HepG2 (cell line): ENCODE results near the gene SP110. TPM values are rescaled to one million over a fixed set of nuclear protein-coding genes. Genes with fewer than 3 reads are reported as not detected.
"Not testable (repeated sequence)": the region's sequence is repeated elsewhere in the genome, so short reads cannot be mapped to it uniquely, and the experiment has no call there.

Experiments used
- ATAC-seq: fragments of 200-7000 bp; cut with Tn5 transposase; 3 replicates; pipeline ENCODE4 v1.9.1; 2020; ENCODE audit warnings: mild to moderate bottlenecking, moderate library complexity
- BruUV-seq: library from RNA; stranded (reverse); fragments of 400-500 nt; replicated peaks from 2 replicates; lab custom pipeline; 2021; lab: Mats Ljungman, UMichigan
- CTCF ChIA-PET: fragments of 300-600 bp; formaldehyde crosslinking; extraction: SDS; loops from one replicate; lab custom pipeline; 2021; ENCODE audit warnings: low total read pairs, inconsistent platforms, low intra/inter-chr PET ratio; lab: Yijun Ruan, JAX
- POLR2A ChIA-PET: fragments of 350-600 bp; sonication (Branson Sonifier 250); formaldehyde crosslinking; loops from one replicate; lab custom pipeline; 2020; ENCODE audit warnings: antibody characterized with exemption, inconsistent platforms; lab: Yijun Ruan, JAX
- DNase-seq: peaks from one replicate; pipeline ENCODE4 v3.0.0-alpha.2; 2015; ENCODE audit warnings: low spot score
- FAIRE-seq: peaks from 3 replicates; lab custom pipeline; 2011; peaks lifted over from hg19 to GRCh38; lab: Jason Lieb, UNC
- H2AFZ ChIP-seq: one replicate; pipeline ENCODE4 v1.6.1; 2011; ENCODE audit warnings: low read length, inconsistent platforms
- H3K27ac ChIP-seq: fragments of 300-600 bp; 3 replicates; pipeline ENCODE4 v1.8.0; 2011; ENCODE audit warnings: mixed run types, mild to moderate bottlenecking, mixed read lengths, low read length, inconsistent platforms; ENCODE audit not compliant: insufficient read depth; ENCODE audit errors: extremely low read length
- H3K27me3 ChIP-seq, 2 experiments: fragments of 200-600 bp in 1 of 2; 2 replicates in 1 of 2; 3 replicates in 1 of 2; pipeline versions ENCODE4 v1.6.0 to v1.8.0; 2011; ENCODE audit warnings: low read length in 2 of 2, mild to moderate bottlenecking in 2 of 2, moderate library complexity in 2 of 2, inconsistent platforms in 1 of 2; ENCODE audit not compliant: insufficient read depth in 2 of 2, control insufficient read depth in 1 of 2
- H3K36me3 ChIP-seq, 2 experiments: fragments of 200-600 bp in 1 of 2; replicated peaks in 1 of 2; 2 replicates in 1 of 2; 3 replicates in 1 of 2; pipeline versions ENCODE4 v1.5.1 to v1.8.0; 2011; ENCODE audit warnings: low read length in 2 of 2, inconsistent platforms in 1 of 2; ENCODE audit not compliant: insufficient read depth in 2 of 2, control insufficient read depth in 1 of 2
- H3K4me1 ChIP-seq: 2 replicates; pipeline ENCODE4 v1.5.1; 2012; ENCODE audit warnings: low read length, inconsistent platforms; ENCODE audit not compliant: insufficient read depth
- H3K4me2 ChIP-seq: 2 replicates; pipeline ENCODE4 v1.6.0; 2011; ENCODE audit warnings: low read depth, low read length, inconsistent platforms
- H3K4me3 ChIP-seq, 3 experiments: fragments of 200-600 bp in 1 of 3; sonication (generic), shearing (Covaris generic) in 1 of 3; replicated peaks in 1 of 3; 2 replicates each; pipeline ENCODE4 v1.5.1; 2011 to 2016; ENCODE audit warnings: low read length in 3 of 3, inconsistent platforms in 2 of 3, low read depth in 2 of 3, mild to moderate bottlenecking in 2 of 3, control low read depth in 1 of 3, mixed read lengths in 1 of 3; ENCODE audit not compliant: insufficient read depth in 1 of 3
- H3K79me2 ChIP-seq: one replicate; pipeline ENCODE4 v1.6.1; 2011; ENCODE audit warnings: low read length, inconsistent platforms; ENCODE audit not compliant: insufficient read depth
- H3K9ac ChIP-seq: 2 replicates; pipeline ENCODE4 v1.6.0; 2011; ENCODE audit warnings: mild to moderate bottlenecking, low read depth, low read length, inconsistent platforms; ENCODE audit not compliant: insufficient read depth
- H3K9me3 ChIP-seq: 2 replicates; pipeline ENCODE4 v1.5.1; 2012; ENCODE audit warnings: mild to moderate bottlenecking, low read length
- H4K20me1 ChIP-seq: 2 replicates; pipeline ENCODE4 v1.6.0; 2011; ENCODE audit warnings: inconsistent platforms, mild to moderate bottlenecking, low read length, moderate library complexity; ENCODE audit not compliant: insufficient read depth
- ATF7 ChIP-seq, 2 experiments: fragments of 450-650 bp in 1 of 2; sonication (generic) in 1 of 2; formaldehyde crosslinking in 1 of 2; IDR thresholded peaks; 2 replicates each; pipeline versions ENCODE4 v1.4.0 to v1.6.1; 2016 to 2020; ENCODE audit warnings: antibody characterized with exemption in 1 of 2, mild to moderate bottlenecking in 1 of 2, missing genetic modification reagents in 1 of 2
- CREB1 ChIP-seq, 2 experiments: fragments of 450-650 bp in 1 of 2; IDR thresholded peaks; 2 replicates each; pipeline ENCODE4 v1.6.1; 2016 to 2017; ENCODE audit warnings: control low read depth in 1 of 2, mild to moderate bottlenecking in 1 of 2, missing compliant biosample characterization in 1 of 2, missing genetic modification characterization in 1 of 2
- PHF8 ChIP-seq: sonication (generic); formaldehyde crosslinking; IDR thresholded peaks from 2 replicates; pipeline ENCODE4 v1.5.0; 2020; ENCODE audit warnings: missing genetic modification reagents
- WGBS: methylation state at CpG from one replicate; pipeline ENCODE4 v1.1.6; 2017; ENCODE audit warnings: low lambda C conversion rate; 5-methylcytosine and 5-hydroxymethylcytosine counted together
- in situ Hi-C: cut with HindIII; loops from 2 replicates; pipeline ENCODE4 v1.10.0; 2017; ENCODE audit warnings: low pct_unique_long_range_greater_than_20kb; ENCODE audit not compliant: extremely low pct_ligation_motif_present
- intact Hi-C: fragments of 100-400 bp; cut with micrococcal nuclease; formaldehyde crosslinking; loops from one replicate; pipeline ENCODE4 v1.10.0; 2022; ENCODE audit not compliant: unreplicated experiment
- polyA plus RNA-seq, 8 experiments: library from polyadenylated mRNA; depleted of rRNA in 3 of 8; stranded (reverse) in 7 of 8; unstranded in 1 of 8; fragments of >200 nt; fragmentation: Illumina TruSeq in 4 of 8; extraction: Trizol in 4 of 8; gene quantifications; 2 replicates each; pipeline versions ENCODE4 v1.2.1 to v1.2.3, GENCODE V29; 2011 to 2016; ENCODE audit warnings: low read depth in 4 of 8, missing spikeins in 1 of 8, mixed read lengths in 1 of 8; ENCODE audit not compliant: insufficient read depth in 1 of 8
- total RNA-seq, 5 experiments: library from RNA; depleted of rRNA; stranded (reverse); fragments of >200 nt; fragmentation: Illumina TruSeq; extraction: Trizol; gene quantifications; 2 replicates each; pipeline ENCODE4 v1.2.3, GENCODE V29; 2016; ENCODE audit warnings: low read depth in 1 of 5
- TF ChIP-seq, protein P1 (sequence below): sonication (generic); formaldehyde crosslinking; IDR thresholded peaks from 2 replicates; pipeline ENCODE4 v1.4.0; 2020; ENCODE audit warnings: mild to moderate bottlenecking, missing genetic modification reagents

SP110 gene
- total and polyA plus RNA-seq, 2 of the 13 experiments (the other 11 are each of a cell fraction or from before 2014, with no cell fraction given), result 7.9 to 10.4 TPM

DNA sequence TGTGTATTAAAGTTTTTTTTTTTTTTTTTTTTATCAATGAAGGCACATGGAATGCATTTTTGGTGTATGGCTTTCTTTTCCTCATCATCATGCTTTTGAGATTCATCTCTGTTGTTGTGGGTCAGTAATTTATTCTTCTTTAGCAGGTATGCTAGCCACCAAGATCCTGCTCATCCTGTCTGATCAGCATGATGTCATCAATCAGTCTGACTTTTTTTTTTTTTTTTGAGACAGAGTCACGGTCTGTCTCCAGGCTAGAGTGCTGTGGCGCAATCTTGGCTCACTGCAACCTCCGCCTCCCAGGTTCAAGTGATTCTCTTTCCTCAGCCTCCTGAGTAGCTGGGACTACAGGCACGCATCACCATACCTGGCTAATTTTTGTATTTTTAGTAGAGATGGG lies 3.0 kb upstream of the SP110 start:
- in situ Hi-C loops, ATAC-seq: not testable (repeated sequence)

GRCh38 chr2:230221493-230221892 lies 1.7 kb upstream of the SP110 start:
- no peak for ATAC-seq
- Histone ChIP-seq H3K36me3 (0 out of 5 replicates have a peak, but pooled peaks cover 0 to 1% of the 10 kb centered on the region in 2 experiments), H3K4me3 (no peak overlapping the region), H3K9ac (no peak overlapping the region), H3K27ac (no peak overlapping the region), H3K4me1 (peaks cover 28% of the 10 kb centered on the region), H4K20me1 (no peaks in the 10 kb centered on the region), H3K27me3 (no peaks in the 10 kb centered on the region; a peak in 2 of 5 replicates), H3K9me3 (no peaks in the 10 kb centered on the region), H3K4me2 (no peak overlapping the region), H3K79me2 (no peaks in the 10 kb centered on the region), H2AFZ (no peak overlapping the region)
- ChIA-PET POLR2A (no interaction called here), CTCF (no interaction called here)
- TF ChIP-seq, protein P1, sequence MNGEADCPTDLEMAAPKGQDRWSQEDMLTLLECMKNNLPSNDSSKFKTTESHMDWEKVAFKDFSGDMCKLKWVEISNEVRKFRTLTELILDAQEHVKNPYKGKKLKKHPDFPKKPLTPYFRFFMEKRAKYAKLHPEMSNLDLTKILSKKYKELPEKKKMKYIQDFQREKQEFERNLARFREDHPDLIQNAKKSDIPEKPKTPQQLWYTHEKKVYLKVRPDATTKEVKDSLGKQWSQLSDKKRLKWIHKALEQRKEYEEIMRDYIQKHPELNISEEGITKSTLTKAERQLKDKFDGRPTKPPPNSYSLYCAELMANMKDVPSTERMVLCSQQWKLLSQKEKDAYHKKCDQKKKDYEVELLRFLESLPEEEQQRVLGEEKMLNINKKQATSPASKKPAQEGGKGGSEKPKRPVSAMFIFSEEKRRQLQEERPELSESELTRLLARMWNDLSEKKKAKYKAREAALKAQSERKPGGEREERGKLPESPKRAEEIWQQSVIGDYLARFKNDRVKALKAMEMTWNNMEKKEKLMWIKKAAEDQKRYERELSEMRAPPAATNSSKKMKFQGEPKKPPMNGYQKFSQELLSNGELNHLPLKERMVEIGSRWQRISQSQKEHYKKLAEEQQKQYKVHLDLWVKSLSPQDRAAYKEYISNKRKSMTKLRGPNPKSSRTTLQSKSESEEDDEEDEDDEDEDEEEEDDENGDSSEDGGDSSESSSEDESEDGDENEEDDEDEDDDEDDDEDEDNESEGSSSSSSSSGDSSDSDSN (CRISPR knock-in tag), result 0 out of 2 replicates have a peak, but pooled peaks have one; percentile 10
- no peak for TF ChIP-seq PHF8 (CRISPR knock-in tag)
- no peak for DNase-seq
- FAIRE-seq, result no peak
- in situ Hi-C loops (no loop called here), intact Hi-C loops (loop anchor here (10.0 kb wide), 1 partner anchor 193 kb away; the partner anchor contains the start of gene SP100)
- 99% methylated on average over 4 of the region's 4 CpGs for WGBS
- BruUV-seq, result no TSS peak

More for the DNA sequence above, 3.0 kb upstream of the SP110 start:
- H3K27ac ChIP-seq; H3K9ac ChIP-seq; POLR2A ChIA-PET; H2AFZ ChIP-seq; H3K79me2 ChIP-seq; H3K36me3 ChIP-seq; H3K27me3 ChIP-seq; BruUV-seq; H3K9me3 ChIP-seq; H4K20me1 ChIP-seq; DNase-seq; FAIRE-seq; H3K4me2 ChIP-seq; H3K4me3 ChIP-seq; TF ChIP-seq ATF7, CREB1 (CRISPR knock-in tag; IDR thresholded peaks at IDR 0.05): not testable (repeated sequence)
- 45% methylated on average over 4 of the region's 4 CpGs for WGBS
- peaks cover 28% of the 10 kb centered on the region for H3K4me1 ChIP-seq
- CTCF ChIA-PET, result interaction anchor here (0.6 kb wide), 1 partner anchor 325 kb away, joined by 3 read pairs; no protein-coding TSS in a partner anchor
- TF ChIP-seq ATF7 (IDR thresholded peaks at IDR 0.05) (peak; percentile 90), CREB1 (IDR thresholded peaks at IDR 0.05) (peak; percentile 72; the same call in 1 of the 2 replicates)
- TF ChIP-seq, all 625 proteins: peak for 2; not testable (repeated sequence) for 623
- intact Hi-C loops, result loop anchor here (10.0 kb wide), 1 partner anchor 192 kb away; the partner anchor contains the start of gene SP100
